ENCODE data around the gene IQSEC2. TPM values are rescaled to one million over a fixed set of nuclear protein-coding genes. Genes with fewer than 3 reads are reported as not detected.

Gene IQSEC2
- total RNA-seq, 4 donors from 2014 or later, result 12.0 to 24.8 (median 20.0) TPM

GRCh38 chrX:53242310-53242709 lies 39.1 kb downstream of the IQSEC2 start:
- Histone ChIP-seq H3K9me3 (no peaks in the 10 kb centered on the region), H3K27ac (replicated peaks in 1 of 4) (no peak overlapping the region), H3K4me3 (no peak overlapping the region), H3K36me3 (peaks cover 0 to 55% (median 26%) of the 10 kb centered on the region in 4 donors), H3K27me3 (no peaks in the 10 kb centered on the region), H3K4me1 (no peaks in the 10 kb centered on the region)
- TF ChIP-seq CTCF (IDR thresholded peaks at IDR 0.05) (no peak), POLR2AphosphoS5 (IDR thresholded peaks at IDR 0.05) (no peak), POLR2A (IDR thresholded peaks at IDR 0.05; ENCODE audit: low read depth) (no peak), EP300 (IDR thresholded peaks at IDR 0.05) (no peak)
- whole genome bisulfite sequencing, result 81% methylated on average over 4 of the region's 4 CpGs
- intact Hi-C loops (cut with DNase I), result no loop called here
- no peak for DNase-seq (ENCODE audit: extremely low spot score)

- Histone ChIP-seq H3K27me3 (no peaks in the 10 kb centered on the region), H3K36me3 (peaks cover 0 to 56% (median 29%) of the 10 kb centered on the region in 4 donors), H3K9me3 (no peaks in the 10 kb centered on the region), H3K27ac (replicated peaks in 1 of 4) (no peak overlapping the region), H3K4me3 (no peak overlapping the region), H3K4me1 (no peaks in the 10 kb centered on the region)
- no peak for DNase-seq (ENCODE audit: extremely low spot score)
- intact Hi-C loops (cut with DNase I), result no loop called here
- TF ChIP-seq POLR2A (IDR thresholded peaks at IDR 0.05; ENCODE audit: low read depth) (no peak), EP300 (IDR thresholded peaks at IDR 0.05) (no peak), CTCF (IDR thresholded peaks at IDR 0.05) (no peak), POLR2AphosphoS5 (IDR thresholded peaks at IDR 0.05) (no peak)
- 78% methylated on average over 7 of the region's 7 CpGs for WGBS
Measured at GRCh38 chrX:53241558-53241957, 39.8 kb downstream of the IQSEC2 start.

GRCh38 chrX:53239474-53239873 lies 41.9 kb downstream of the IQSEC2 start:
- DNase-seq (ENCODE audit: extremely low spot score), result no peak
- Histone ChIP-seq H3K4me1 (no peaks in the 10 kb centered on the region), H3K27me3 (peaks cover 0 to 1% (median 0%) of the 10 kb centered on the region in 4 donors), H3K4me3 (no peak overlapping the region), H3K9me3 (no peaks in the 10 kb centered on the region), H3K36me3 (peaks cover 0 to 76% (median 32%) of the 10 kb centered on the region in 4 donors), H3K27ac (replicated peaks in 1 of 4) (no peak overlapping the region)
- TF ChIP-seq CTCF (IDR thresholded peaks at IDR 0.05) (no peak), POLR2AphosphoS5 (IDR thresholded peaks at IDR 0.05) (no peak), EP300 (IDR thresholded peaks at IDR 0.05) (no peak), POLR2A (IDR thresholded peaks at IDR 0.05; ENCODE audit: low read depth) (no peak)
- intact Hi-C loops (cut with DNase I), result no loop called here
- WGBS, result 69% methylated on average over 6 of the region's 6 CpGs

GRCh38 chrX:53237056-53237455 lies 44.3 kb downstream of the IQSEC2 start:
- Histone ChIP-seq H3K4me3 (no peak overlapping the region), H3K9me3 (no peaks in the 10 kb centered on the region), H3K36me3 (peaks cover 0 to 67% (median 25%) of the 10 kb centered on the region in 4 donors), H3K27ac (replicated peaks in 1 of 4) (no peak overlapping the region), H3K27me3 (peaks cover 0 to 3% (median 0%) of the 10 kb centered on the region in 4 donors), H3K4me1 (no peaks in the 10 kb centered on the region)
- intact Hi-C loops (cut with DNase I), result no loop called here
- TF ChIP-seq POLR2A (IDR thresholded peaks at IDR 0.05; ENCODE audit: low read depth), result no peak
- no peak for TF ChIP-seq CTCF (IDR thresholded peaks at IDR 0.05)
- TF ChIP-seq POLR2AphosphoS5 (IDR thresholded peaks at IDR 0.05), result no peak
- TF ChIP-seq EP300 (IDR thresholded peaks at IDR 0.05), result no peak
- 72% methylated on average over 4 of the region's 10 CpGs for WGBS
- DNase-seq (ENCODE audit: extremely low spot score), result no peak

Measured in esophagus muscularis mucosa (tissue), 4 donors.